Smooth muscle cell (in vitro differentiated cells): ENCODE results near the gene MAP1B. TPM values are rescaled to one million over a fixed set of nuclear protein-coding genes. Genes with fewer than 3 reads are reported as not detected.

Source experiments
- DNase-seq: peaks from one replicate; lab custom pipeline; 2025; ENCODE audit not compliant: unreplicated experiment; lab: John Stamatoyannopoulos, UW
- H2AFZ ChIP-seq: fragments of 200-600 bp; sonication (generic); 2 replicates; pipeline ENCODE4 v1.6.0; 2016; ENCODE audit warnings: antibody characterized with exemption, low read depth, mild to moderate bottlenecking
- H3F3A ChIP-seq: fragments of 200-600 bp; sonication (generic); 2 replicates; pipeline ENCODE4 v1.6.0; 2017; ENCODE audit warnings: antibody characterized with exemption, low read depth
- H3K27ac ChIP-seq: fragments of 200-600 bp; sonication (generic); 2 replicates; pipeline ENCODE4 v1.5.1; 2016; ENCODE audit warnings: low read depth, mild to moderate bottlenecking
- H3K27me3 ChIP-seq: fragments of 200-600 bp; sonication (generic); 2 replicates; pipeline ENCODE4 v1.6.1; 2016; ENCODE audit warnings: low read depth, mild to moderate bottlenecking
- H3K36me3 ChIP-seq: fragments of 200-600 bp; sonication (generic); 2 replicates; pipeline ENCODE4 v1.5.1; 2016; ENCODE audit warnings: low read depth
- H3K4me1 ChIP-seq: fragments of 200-600 bp; sonication (generic); 2 replicates; pipeline ENCODE4 v1.5.1; 2016; ENCODE audit warnings: low read depth
- H3K4me2 ChIP-seq: fragments of 200-600 bp; sonication (generic); 2 replicates; pipeline ENCODE4 v1.6.0; 2016; ENCODE audit warnings: mild to moderate bottlenecking
- H3K4me3 ChIP-seq: fragments of 200-600 bp; sonication (generic); 2 replicates; pipeline ENCODE4 v1.5.1; 2016; ENCODE audit warnings: mild to moderate bottlenecking
- H3K79me2 ChIP-seq: fragments of 200-600 bp; sonication (generic); 2 replicates; pipeline ENCODE4 v1.6.0; 2016; ENCODE audit warnings: low read depth, mild to moderate bottlenecking
- H3K9ac ChIP-seq: fragments of 200-600 bp; sonication (generic); 2 replicates; pipeline ENCODE4 v1.6.0; 2016; ENCODE audit warnings: low read depth
- H3K9me3 ChIP-seq: fragments of 200-600 bp; sonication (generic); replicated peaks from 2 replicates; pipeline ENCODE4 v1.5.1; 2016; ENCODE audit warnings: low read depth
- H4K20me1 ChIP-seq: fragments of 200-600 bp; sonication (generic); 2 replicates; pipeline ENCODE4 v1.6.0; 2016; ENCODE audit warnings: low read depth
- WGBS: methylation state at CpG from one replicate; pipeline ENCODE4 v1.1.7; 2016; ENCODE audit warnings: low lambda C conversion rate; 5-methylcytosine and 5-hydroxymethylcytosine counted together
- polyA plus RNA-seq: library from polyadenylated mRNA; unstranded; fragments of >200 nt; fragmentation: Nextera tagmentation; extraction: Ambion mirVana; gene quantifications from 2 replicates; pipeline ENCODE4 v1.2.1, GENCODE V29; 2016
- total RNA-seq: library from RNA; depleted of rRNA; stranded (reverse); fragments of >200 nt; gene quantifications from 2 replicates; pipeline ENCODE4 v1.2.3, GENCODE V29; 2014
- TF ChIP-seq, protein P1 (sequence below): fragments of 200-600 bp; sonication (generic); IDR thresholded peaks from 2 replicates; pipeline ENCODE4 v1.5.1; 2017; ENCODE audit warnings: borderline replicate concordance, mild to moderate bottlenecking, antibody characterized with exemption; ENCODE audit not compliant: insufficient read depth, poor library complexity, severe bottlenecking

The MAP1B gene
- total and polyA plus RNA-seq, 2 experiments from 2014 or later, result 111 to 143 TPM

DNA sequence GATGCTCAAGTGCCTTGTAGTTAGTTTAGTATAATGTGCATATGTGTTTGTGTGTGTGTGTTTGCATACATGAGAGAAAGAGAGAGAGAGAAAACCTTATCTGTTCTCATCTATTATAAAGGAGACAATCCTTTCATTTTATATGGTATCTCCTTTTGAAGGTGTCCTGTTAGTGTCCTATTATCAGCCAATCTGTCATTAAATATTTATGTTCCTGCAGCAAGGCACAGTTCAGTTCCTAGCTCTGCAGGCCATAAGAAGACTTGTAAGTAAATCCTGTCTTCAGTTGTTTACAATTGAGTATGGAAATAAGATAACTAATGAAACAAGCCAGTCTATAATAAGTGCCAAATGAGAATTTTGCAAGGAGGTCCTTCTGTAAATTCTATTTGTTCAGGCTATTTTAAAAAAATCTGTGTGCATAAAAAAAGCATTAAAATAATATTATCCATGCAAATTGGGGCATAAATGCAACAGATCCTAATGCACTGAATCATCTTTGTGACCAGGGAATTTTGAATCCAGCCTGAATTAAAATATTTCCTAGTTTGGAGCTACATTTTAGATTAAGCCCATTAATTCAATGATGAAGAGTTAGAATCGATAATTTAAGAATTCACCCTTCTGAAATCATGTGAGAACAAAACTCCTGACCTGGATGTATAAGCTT lies 18.1 kb downstream of the MAP1B start:
- H3K27me3 ChIP-seq, result no peaks in the 10 kb centered on the region
- H3K4me2 ChIP-seq, result peak overlapping the region; percentile 24
- no peak overlapping the region for H3K27ac ChIP-seq
- no peak for DNase-seq
- H4K20me1 ChIP-seq, result peaks cover 88% of the 10 kb centered on the region
- no peak overlapping the region for H3K4me3 ChIP-seq
- H3K36me3 ChIP-seq, result no peaks in the 10 kb centered on the region
- H2AFZ ChIP-seq, result no peak overlapping the region
- H3F3A ChIP-seq, result peaks cover 5% of the 10 kb centered on the region
- H3K4me1 ChIP-seq, result peaks cover 29% of the 10 kb centered on the region
- no peak overlapping the region for H3K9ac ChIP-seq
- peaks cover 93% of the 10 kb centered on the region for H3K79me2 ChIP-seq
- TF ChIP-seq, protein P1, sequence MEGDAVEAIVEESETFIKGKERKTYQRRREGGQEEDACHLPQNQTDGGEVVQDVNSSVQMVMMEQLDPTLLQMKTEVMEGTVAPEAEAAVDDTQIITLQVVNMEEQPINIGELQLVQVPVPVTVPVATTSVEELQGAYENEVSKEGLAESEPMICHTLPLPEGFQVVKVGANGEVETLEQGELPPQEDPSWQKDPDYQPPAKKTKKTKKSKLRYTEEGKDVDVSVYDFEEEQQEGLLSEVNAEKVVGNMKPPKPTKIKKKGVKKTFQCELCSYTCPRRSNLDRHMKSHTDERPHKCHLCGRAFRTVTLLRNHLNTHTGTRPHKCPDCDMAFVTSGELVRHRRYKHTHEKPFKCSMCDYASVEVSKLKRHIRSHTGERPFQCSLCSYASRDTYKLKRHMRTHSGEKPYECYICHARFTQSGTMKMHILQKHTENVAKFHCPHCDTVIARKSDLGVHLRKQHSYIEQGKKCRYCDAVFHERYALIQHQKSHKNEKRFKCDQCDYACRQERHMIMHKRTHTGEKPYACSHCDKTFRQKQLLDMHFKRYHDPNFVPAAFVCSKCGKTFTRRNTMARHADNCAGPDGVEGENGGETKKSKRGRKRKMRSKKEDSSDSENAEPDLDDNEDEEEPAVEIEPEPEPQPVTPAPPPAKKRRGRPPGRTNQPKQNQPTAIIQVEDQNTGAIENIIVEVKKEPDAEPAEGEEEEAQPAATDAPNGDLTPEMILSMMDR, result no peak
- WGBS, result 87% methylated on average over 1 of the region's 1 CpG
- no peaks in the 10 kb centered on the region for H3K9me3 ChIP-seq

DNA sequence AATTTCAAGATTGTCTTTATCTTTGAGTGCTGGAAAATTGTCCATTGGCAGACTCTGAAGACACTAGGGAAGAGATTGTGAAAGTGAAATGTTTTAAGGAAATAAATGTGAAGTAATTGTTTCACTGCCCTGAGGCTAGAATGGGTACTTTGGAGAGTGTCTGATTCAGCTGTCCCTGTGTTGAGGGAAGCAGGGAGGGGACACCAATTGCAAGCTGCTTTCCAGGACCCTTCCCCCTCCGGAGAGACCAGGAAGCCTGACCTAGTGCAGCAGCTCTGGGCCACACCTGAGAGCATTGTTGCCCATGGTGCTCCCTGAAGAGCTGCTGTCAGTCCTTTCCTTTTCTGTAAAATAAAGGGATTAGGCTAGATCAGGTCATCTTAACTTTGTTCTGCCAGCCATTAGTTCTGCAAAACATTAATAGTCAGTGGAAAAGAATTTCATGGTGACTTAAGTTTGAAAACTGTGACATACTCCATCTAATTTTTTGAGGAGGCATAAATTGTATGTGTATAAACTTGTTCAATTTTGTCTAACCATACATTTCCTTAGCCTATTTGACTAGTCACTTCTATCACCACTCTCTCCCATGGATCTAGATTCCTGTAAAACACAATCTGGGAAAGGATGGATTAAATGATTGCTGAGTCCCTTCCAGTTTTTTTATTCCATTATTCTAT lies 18.8 kb downstream of the MAP1B start:
- H3K4me2 ChIP-seq, result peak overlapping the region; percentile 24
- H4K20me1 ChIP-seq, result peaks cover 87% of the 10 kb centered on the region
- H3K36me3 ChIP-seq, result no peaks in the 10 kb centered on the region
- no peaks in the 10 kb centered on the region for H3K27me3 ChIP-seq
- no peak for DNase-seq
- H3K27ac ChIP-seq, result no peak overlapping the region
- H3K9ac ChIP-seq, result no peak overlapping the region
- H3K79me2 ChIP-seq, result peaks cover 94% of the 10 kb centered on the region
- peaks cover 29% of the 10 kb centered on the region for H3K4me1 ChIP-seq
- no peak overlapping the region for H2AFZ ChIP-seq
- H3K9me3 ChIP-seq, result no peaks in the 10 kb centered on the region
- WGBS, result 36% methylated on average over 1 of the region's 1 CpG
- TF ChIP-seq, protein P1, result no peak
- no peak overlapping the region for H3K4me3 ChIP-seq
- H3F3A ChIP-seq, result peaks cover 5% of the 10 kb centered on the region

DNA sequence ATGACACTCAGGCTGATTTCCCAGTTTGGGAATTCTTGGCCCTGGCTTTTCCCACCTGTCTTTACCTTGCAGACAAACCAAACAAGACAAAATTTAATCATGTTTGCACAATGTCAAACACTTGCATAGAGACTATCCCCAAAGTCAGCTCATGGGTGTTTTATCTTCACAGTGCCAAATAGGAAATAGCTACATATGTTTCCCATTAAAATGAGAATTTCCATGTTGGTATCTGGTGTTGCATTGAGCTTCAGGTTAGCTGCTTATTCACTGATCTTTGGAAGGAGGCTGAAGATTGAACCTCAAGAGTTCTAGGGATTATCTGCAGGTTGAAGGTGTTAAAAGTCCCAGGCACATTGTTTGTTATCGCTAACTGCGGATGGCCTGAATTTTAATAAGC lies 19.5 kb downstream of the MAP1B start:
- no peaks in the 10 kb centered on the region for H3K36me3 ChIP-seq
- H3K27me3 ChIP-seq, result no peaks in the 10 kb centered on the region
- TF ChIP-seq, protein P1, result no peak
- H3K4me3 ChIP-seq, result no peak overlapping the region
- H3K4me2 ChIP-seq, result no peak overlapping the region
- no peak overlapping the region for H3K27ac ChIP-seq
- peaks cover 5% of the 10 kb centered on the region for H3F3A ChIP-seq
- no peak overlapping the region for H2AFZ ChIP-seq
- no peak for DNase-seq
- H3K9me3 ChIP-seq, result no peaks in the 10 kb centered on the region
- H3K4me1 ChIP-seq, result peaks cover 29% of the 10 kb centered on the region
- H3K9ac ChIP-seq, result no peak overlapping the region
- H3K79me2 ChIP-seq, result peaks cover 97% of the 10 kb centered on the region
- 74% methylated on average over 2 of the region's 2 CpGs for WGBS
- H4K20me1 ChIP-seq, result peaks cover 82% of the 10 kb centered on the region
